Stimulated activated CD4-positive, alpha-beta T cell treated with anti-CD3 and anti-CD28 coated beads, Interleukin-12 subunit alpha, Interleukin-12 subunit beta, amount 100 ng/mL, for 4 hours (primary cell): ENCODE data around the gene ST7L.
"Not testable (repeated sequence)": the region's sequence is repeated elsewhere in the genome, so short reads cannot be mapped to it uniquely, and the experiment has no call there.

Experiments used
- DNase-seq: peaks from one replicate; pipeline ENCODE4 v3.0.0-alpha.2; 2020

ST7L gene, protein sequence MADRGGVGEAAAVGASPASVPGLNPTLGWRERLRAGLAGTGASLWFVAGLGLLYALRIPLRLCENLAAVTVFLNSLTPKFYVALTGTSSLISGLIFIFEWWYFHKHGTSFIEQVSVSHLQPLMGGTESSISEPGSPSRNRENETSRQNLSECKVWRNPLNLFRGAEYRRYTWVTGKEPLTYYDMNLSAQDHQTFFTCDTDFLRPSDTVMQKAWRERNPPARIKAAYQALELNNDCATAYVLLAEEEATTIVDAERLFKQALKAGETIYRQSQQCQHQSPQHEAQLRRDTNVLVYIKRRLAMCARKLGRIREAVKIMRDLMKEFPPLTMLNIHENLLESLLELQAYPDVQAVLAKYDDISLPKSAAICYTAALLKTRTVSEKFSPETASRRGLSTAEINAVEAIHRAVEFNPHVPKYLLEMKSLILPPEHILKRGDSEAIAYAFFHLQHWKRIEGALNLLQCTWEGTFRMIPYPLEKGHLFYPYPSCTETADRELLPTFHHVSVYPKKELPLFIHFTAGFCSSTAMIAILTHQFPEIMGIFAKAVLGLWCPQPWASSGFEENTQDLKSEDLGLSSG

DNA sequence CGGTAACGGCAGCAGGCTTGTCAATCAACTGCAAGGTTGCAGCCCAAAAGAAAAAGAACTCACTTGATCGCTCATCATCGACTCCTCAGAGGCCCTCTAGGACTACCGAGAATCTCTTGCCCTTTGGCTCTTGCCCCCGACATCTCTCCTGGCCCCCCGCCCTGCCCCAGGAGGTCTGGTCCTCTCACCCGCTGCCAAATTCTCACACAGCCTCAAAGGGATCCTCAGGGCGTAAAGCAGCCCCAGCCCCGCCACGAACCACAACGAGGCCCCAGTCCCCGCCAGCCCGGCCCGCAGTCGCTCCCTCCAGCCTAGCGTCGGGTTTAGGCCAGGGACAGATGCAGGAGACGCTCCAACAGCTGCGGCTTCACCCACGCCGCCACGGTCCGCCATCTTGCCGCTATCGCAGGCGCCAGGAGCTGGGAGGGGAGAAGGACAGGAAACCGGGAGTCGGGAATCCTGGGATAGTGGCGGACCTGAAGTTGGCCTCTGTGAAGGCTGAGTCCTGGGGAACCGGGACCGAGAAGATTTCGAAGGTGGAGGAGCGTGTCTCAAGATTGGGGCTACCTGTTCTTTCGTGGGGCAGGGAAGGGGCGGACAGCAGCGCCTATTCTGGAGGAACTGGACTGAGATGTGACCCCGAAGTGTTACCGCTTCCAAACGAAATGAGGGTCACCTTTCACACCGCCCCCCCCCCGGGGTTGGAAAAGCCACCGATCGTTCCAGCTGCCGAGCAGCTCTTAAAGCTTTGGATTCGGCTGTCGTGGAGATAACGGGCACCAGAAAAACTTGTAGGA, at the start of gene ST7L:
Gene ST7L, minus strand, starts transcription at position 421 of the 797 bp plus-strand sequence. Its CDS starts 28 bp downstream, at position 393.
- DNase-seq, result peak; percentile 58

DNA sequence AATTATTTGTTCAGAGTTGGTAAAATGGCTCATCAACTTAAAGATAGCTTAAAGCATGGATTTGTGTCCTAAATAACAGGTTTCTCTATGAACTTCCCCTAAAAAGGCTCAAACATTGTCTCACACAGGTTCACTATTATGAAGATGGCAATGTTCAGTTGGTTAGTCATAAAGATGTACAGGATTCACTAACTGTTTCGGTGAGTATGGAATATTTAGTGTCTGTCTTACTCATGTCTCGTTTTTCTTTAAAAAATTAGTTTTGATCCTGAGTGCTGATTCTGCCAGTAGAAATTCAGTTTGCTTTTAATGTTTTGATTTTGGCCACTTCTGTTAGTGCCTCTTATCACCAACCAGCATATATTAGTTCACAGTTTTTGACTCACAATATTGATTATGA, 48.0 kb upstream of the ST7L start:
- no peak for DNase-seq

DNA sequence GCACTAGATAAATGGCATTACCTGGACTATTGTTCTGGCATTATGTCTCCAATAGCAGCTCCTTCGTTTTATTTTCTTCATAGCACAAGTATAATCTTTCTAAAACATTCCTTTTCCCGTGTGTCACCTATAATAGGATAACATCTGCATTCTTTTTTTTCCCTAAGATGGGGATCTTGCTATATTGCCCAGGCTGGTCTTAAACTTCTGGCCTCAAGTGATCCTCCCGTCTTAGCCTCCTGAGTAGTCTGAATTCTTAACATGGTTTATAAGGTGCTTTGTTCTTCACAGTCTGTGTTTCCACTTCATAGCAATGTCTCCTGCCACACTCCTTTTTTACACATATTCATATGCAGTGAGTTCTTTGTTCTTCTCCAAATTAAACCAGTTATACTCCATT, 46.9 kb upstream of the ST7L start:
- no peak for DNase-seq

DNA sequence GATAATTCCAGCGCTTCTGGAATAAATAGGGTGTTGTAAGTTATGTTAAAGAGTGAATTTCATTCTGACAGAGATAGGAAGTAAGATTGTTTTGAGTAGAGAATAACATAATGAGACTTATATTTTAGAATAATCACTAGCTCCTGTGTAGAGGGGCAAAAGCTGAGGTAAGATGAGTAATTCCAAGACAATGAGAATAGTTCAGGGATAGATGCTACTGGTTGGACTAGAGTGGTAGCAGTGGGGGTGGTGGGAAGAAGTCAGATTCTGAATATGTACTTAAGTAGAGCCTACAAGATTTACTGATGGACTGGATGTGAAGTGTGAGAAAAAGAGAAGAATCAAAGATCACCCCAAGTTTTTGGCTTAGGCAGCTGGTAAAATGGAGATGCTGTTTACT, 32.3 kb upstream of the ST7L start:
- DNase-seq, result no peak

DNA sequence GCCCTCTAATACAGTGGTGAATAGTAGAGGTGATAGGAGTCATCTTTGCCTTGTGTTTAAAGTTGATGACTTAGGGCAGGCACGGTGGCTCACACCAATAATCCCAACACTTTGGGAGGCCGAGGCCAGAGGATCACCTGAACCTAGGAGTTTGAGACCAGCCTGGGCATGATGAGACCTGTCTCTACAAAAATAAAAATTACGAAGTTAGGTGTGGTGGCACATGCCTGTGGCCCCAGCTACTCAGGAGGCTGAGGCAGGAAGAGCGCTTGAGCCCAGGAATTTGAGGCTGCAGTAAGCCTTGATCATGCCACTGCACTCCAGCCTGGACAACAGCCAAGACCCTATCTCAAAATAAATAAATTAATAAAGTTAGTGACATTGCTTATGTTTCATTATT, 27.3 kb upstream of the ST7L start:
- DNase-seq, result no peak

DNA sequence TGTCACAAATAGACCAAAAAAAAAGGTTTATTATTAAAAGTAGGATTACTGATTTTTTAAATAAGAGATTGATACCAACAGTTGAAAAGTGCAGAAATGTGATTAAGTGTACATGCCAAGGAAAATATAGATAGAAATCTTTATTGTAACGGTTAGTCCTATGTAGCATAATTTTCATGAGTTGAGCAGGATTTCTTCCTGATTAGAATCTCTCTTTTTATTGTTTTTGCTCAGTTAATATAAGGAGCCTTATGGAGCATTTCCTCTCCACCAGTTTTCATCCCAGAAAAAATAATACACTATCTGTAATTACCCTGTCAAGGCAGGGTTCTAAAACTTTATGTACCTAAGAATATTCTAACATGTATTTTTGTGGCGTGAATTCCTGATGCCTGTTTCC, 24.1 kb upstream of the ST7L start:
- DNase-seq, result no peak

DNA sequence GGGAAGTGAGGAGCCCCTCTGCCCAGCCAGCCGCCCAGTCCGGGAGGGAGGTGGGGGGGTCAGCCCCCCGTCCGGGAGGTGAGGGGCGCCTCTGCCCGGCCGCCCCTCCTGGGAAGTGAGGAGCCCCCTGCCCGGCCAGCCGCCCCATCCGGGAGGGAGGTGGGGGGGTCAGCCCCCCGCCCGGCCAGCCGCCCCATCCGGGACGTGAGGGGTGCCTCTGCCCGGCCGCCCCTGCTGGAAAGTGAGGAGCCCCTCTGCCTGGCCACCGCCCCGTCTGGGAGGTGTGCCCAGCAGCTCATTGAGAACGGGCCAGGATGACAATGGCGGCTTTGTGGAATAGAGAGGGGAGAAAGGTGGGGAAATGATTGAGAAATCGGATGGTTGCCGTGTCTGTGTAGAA, 21.5 kb upstream of the ST7L start:
- DNase-seq, result not testable (repeated sequence)

DNA sequence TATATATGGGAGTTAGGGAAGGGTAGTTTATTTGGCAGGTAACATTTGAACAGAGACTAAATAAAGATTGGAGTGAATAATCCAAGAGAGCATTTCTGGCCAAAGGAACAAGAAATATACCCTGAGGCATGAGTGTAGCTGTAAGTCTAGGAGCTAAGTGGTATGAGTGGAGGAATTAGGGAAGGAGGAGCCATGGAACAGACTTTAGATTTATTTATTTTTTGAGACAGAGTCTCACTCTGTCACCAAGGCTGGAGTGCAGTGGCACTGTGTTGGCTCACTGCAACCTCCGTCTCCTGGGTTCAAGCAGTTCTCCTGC, 19.1 kb upstream of the ST7L start:
- no peak for DNase-seq

DNA sequence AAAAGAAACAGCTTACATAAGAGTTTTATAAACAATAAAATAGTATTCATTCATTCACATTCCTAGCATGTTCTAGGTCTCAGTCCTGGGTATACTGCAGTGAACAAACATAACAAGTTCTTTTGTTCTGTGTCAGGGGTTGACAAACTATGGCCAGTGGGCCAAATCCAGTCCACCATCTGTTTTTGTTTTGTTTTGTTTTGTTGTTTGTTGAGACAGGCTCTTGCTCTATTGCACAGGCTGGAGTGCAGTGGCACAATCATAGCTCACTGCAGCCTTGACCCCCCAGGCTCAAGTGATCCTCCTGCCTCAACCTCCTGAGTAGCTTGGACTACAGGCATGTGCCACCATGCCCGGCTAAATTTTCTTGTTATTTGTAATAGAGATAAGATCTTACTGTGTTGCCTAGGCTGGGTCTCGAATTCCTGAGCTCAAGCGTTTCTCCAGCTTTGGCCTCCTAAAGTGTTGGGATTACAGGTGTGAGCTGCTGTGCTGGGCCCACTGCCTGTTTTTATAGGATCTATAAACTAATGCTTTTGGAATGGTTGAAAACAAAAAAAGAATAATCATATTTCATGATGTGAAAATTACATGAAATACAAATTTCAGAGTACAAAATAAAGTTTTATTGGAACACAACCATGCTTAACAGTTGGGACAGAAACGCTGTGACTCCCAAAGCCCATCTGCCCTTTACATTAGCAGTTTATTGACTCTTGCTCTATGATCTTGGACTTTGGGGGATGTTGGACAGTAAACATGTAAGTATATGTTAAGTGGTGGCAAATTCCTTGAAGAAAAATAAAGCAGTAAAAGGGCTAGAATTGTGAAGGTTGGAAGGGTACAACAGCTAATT, 18.5 kb upstream of the ST7L start:
- no peak for DNase-seq

DNA sequence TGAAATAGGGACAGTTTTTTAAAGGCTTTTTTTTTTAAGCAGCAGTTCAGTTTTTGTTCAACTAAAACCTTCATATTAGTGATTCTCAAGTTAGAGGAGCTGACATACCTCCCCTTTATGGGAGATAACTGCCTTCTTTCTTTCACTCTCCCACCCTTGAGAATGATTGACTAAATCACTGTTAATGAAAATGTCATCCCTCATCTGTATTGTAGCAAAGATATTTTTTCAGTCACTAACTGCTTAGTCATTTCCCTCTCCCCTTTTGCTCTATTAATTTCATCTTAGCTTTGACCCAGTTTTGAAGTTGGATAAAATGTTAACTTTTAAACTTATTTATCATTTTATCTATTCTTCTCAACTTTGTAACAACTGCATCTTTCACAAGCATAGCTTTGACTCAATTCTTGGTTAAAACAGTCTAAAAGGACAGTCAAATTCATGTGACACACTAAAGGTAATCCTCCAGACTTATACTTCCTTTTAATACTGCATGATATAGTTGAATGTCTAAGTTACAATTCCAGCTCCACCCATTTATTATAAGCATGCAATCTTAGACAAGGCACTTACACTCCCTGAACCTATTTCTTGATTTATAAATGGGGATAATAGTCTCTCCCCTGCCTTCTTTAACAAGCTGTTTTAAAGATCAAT, 17.8 kb upstream of the ST7L start:
- no peak for DNase-seq

DNA sequence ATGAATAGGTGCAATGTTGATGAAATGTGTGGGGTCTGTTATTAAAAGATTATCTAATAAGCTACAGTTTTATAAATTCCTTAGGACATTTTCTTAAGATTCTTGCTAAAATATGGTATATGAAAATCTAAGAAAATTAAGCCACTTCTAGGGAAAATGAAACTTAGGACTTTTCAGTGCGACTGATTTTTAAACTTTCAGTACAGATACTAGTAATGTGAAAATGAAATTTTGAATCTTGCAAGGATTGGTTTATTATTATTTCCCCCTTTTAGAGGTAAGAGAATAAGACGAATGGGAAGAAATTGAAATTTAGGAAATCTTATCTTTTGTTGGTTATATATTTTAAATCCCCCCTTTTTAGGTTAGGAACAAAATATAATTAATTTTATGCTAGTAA, 17.1 kb upstream of the ST7L start:
- no peak for DNase-seq

DNA sequence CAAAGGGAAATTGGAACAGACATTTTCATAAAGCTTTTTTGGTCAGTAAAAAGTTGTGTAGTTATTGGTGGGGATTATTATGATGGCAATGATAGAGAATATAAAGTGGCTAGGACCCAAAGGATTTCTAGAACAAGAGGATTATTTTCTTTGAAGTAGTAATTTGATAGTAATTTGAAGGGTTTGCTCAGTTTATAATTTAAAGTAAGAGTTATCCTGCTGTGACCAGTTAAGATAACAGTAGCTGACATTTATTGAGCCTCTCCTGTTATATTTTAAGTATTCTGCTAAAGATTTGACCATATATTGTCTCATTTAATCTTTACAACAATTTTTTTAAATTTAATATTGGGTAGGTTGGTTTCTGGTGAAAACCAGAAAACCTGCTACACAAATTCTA, 15.4 kb upstream of the ST7L start:
- no peak for DNase-seq

DNA sequence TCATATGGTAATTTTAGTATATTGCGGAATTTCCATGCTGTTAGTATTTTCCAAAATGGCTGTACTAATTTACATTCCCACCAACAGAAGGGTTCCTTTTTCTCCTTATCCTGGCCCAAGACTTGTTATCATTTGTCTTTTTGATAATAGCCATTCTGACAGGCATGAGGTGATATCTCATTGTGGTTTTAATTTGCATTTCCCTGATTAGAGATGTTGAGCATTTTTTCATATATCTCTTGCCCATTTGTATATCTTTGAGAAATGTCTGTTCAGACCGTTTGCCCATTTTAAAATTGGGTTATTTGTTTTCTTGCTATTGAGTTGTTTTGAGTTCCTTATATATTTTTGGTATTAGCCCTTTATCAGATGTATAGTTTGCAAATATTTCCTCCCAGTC, 14.7 kb upstream of the ST7L start:
- no peak for DNase-seq

DNA sequence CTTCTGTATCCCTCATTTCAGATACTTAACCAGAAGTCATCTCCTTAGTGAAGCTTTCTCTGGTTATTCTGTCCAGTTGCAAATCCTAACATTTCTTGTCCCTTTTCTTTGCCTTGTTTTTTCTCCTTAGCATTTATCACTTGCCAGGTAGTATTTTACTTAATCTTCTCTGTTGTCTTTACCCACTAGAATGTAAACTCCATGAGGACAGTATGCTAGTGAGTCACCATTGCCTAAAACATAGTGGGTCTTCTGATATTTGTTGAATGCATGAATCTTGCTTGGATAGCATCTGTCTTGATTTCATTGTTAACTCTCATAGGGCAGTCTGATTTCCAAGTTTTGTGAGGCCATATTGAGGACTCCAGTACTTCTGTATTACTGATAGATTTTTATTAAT, 10.3 kb upstream of the ST7L start:
- DNase-seq, result no peak

DNA sequence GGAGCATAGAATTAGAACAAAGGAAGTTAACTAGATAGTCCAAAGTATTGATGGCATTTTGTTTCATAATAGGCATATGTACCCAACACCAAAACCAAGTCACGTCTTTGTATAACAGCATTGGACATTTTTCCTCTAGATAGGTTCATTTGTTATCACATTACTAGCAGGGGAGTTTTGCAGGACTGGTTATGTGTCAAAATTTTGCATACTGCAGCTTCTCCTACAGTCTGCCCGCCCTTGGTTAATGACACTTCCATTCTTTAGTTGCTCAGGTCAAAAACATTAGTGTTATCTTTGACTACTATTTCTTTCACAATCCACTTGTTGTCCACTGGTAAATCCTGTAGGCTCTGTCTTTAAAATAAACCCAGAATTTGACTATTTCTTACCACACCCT, 9.6 kb upstream of the ST7L start:
- DNase-seq, result no peak

DNA sequence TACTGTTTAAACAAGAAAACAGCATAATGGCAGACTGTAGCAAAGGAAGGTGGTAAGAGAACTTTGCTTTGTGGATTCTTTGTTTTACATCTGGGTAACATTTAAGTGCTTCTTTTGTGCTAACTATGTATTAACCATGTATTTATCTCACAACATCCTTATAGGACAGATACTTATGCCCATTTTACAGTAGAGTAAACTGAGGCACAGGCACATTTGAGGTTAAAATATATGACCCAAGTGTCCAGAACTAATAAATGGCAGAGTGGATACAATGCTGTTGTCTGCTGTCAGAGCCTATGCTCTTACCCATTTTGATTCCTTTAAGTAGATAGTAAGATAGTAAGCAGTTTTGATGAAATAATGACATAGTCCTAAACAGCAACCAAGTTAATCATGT, 7.9 kb upstream of the ST7L start:
- no peak for DNase-seq

DNA sequence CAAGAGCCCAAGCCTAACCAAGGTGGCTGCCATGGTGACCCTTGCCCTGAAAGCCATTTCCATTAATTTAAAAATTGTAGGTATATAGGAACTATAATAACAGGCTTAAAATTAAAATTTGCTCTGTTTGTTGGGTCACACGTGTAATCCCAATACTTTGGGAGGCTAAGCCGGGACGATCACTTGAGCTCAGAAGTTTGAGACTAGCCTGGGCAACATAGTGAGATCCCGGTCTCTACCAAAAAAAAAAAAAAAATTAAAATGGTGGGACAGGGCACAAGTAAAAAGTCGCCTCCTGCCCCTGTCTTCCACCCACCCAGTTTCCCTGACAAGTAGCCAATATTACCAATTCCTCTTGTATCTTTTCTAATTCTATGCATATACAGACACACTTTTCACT, 7.3 kb upstream of the ST7L start:
- no peak for DNase-seq

DNA sequence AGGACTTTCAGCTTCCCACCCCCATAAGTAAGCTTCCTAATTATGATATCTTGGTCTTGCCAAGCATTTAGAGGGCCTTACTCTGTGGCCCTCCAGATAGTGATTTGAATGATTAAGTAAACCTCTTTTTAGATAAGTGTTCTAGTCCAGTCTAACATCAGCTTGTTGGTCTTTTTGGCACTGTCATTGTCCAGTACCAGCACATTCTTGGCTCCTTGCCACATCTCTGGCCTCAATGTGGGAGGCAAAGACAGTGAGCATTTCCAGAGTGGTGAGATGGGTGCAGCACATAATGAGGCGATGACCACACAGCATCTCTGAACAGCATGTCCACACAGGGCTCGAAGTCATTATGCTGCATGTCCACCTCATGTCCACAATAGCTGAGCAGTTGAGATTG, 6.8 kb upstream of the ST7L start:
- DNase-seq, result no peak

DNA sequence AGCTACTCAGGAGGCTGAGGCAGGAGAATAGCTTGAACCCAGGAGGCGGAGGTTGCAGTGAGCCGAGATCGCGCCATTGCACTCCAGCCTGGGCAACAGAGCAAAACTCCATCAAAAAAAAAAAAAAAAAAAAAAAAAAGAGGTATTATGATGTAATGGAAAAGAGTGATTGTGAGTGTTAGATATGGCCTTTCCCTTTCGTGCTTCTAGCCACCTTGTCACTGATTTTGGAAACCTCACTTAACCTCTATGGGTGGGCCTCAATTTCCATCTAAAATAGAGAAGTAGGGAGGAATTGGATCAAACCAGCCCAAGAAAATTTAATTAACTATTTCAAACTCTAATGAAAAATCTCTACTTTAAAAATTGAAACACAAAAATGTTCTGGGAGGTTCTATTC, 5.6 kb upstream of the ST7L start:
- not testable (repeated sequence) for DNase-seq

DNA sequence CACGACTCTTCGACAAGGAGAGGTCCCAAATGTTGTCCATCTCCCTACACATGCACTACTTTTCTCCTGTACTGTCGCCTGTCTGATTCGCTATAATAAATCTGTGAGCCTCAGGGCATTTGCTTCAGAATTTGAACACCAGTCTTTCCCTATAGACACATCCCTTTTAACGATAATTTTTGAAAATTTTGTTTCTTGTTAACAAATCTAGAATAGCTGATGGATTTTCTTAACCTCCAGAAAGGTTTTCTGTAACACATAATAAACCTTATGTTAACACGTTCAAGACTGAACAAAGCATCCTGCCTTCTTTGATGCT, 1.4 kb upstream of the ST7L start:
- DNase-seq, result no peak

DNA sequence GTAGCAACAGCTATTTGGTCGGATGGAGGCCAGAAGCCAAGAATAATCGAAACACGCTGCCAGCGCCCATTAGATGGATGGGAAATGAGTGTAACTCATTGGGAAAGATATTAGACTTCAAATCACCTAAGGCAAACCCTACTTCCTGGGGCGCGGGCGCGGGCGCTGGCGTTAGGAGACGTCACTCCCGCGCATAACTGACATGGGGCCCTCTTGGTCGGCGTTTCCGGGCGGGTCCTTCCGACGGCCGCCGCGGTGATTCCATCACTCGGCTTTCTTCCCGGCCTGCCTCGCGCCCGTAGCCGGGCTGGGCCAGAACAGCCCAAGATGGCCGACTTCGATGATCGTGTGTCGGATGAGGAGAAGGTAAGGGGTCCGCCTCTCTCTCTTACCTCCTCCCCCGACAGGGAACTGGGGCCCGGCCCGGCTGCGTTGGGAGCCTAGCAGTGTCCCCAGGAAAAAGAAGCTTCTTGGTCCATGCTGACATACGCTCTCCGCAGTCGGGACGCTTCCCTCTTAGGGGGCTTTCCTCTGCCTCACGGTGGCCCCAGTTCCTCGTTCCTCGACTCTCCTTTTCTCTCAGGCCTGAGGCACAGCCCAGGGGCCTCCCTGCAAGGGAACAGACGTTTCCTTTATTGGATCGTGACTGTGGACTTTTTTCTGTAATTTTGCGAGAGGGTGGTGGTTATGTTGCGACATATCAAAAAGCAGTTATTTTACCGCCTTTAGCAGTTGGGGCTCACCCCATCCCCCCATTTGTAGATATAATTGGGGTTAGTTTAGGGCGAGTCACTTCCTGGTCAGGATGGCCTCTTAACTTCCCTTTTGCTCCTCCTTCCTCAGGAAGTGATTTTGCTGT, 806 bp upstream of the ST7L start, which contains the start of gene CAPZA1:
Gene CAPZA1, plus strand, starts transcription at position 315 of the 859 bp plus-strand sequence. Its CDS starts 13 bp downstream, at position 328.
- peak; percentile 84 for DNase-seq
